D341Med (cell line): ENCODE data around the gene KRT14.
A peak's percentile ranks its signal among the peaks of the same experiment; 100 is the strongest.
"Not testable (repeated sequence)": the region's sequence is repeated elsewhere in the genome, so short reads cannot be mapped to it uniquely, and the experiment has no call there.

Experiments
- DNase-seq: peaks from one replicate; pipeline ENCODE4 v3.0.0; 2012; ENCODE audit warnings: low spot score

Gene KRT14

GRCh38 chr17:41576740-41577139 lies 10.0 kb downstream of the KRT14 start:
- DNase-seq: not testable (repeated sequence)

- DNase-seq: no peak
Measured at GRCh38 chr17:41575336-41575735, 11.4 kb downstream of the KRT14 start.

DNA sequence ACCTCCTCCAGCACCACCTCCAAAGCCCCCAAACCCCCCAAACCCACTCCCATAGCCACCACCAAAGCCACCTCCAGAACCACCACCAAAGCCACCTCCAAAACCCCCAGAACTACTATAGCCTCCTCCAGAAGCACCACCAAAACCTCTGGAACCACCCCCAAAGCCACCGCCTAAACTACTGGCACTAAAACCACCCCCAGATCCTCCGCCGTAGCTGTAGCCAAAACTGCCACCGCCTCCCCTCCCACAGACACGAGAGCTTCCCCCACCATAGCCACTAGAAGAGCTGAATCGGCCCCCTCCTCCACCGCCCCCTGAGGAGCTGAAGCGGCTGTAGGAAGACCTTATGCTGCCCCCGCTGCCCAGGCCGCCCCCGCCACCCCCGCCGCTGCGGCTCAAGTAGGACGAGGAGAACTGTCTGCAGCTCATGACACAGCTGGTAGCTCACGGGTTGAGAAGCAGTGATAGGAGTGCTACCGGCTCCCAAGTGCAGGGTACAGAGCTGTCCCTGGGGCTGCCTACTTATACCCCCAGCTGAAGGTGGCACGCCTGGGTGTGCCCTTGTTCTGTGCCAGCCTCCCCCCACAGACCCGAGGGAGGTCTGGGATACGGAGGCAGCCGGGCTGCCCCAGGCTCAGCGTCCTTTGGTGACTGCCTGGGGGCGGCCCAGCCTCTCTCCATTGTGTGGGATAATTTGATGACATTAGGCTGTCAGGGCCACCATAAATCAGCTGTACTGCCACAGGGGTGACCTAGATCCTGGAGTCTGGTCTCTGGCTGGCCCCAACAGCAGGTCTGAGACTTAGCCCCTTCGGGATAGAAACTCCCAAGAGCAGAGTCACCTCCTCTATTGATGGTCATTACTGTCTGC lies 14.9 kb downstream of the KRT14 start, which contains the start of gene KRT9:
KRT9 (minus strand) TSS at position 499 of the 874 bp plus-strand sequence; CDS start at position 432, 67 bp downstream.
- no peak for DNase-seq

- DNase-seq: no peak
Measured at GRCh38 chr17:41567317-41567716, 19.4 kb downstream of the KRT14 start.

- no peak for DNase-seq
Measured at GRCh38 chr17:41565338-41565737, 21.4 kb downstream of the KRT14 start.

GRCh38 chr17:41563607-41564170 lies 23.0 kb downstream of the KRT14 start:
- DNase-seq: no peak

- DNase-seq: no peak
Measured at GRCh38 chr17:41561554-41561953, 25.1 kb downstream of the KRT14 start.

GRCh38 chr17:41559548-41559947 lies 27.1 kb downstream of the KRT14 start:
- DNase-seq: no peak

- DNase-seq: no peak
Measured at GRCh38 chr17:41556931-41557330, 29.8 kb downstream of the KRT14 start.

- DNase-seq: no peak
Measured at GRCh38 chr17:41556306-41556705, 30.4 kb downstream of the KRT14 start.

GRCh38 chr17:41555105-41555887 lies 31.4 kb downstream of the KRT14 start:
- DNase-seq: no peak

GRCh38 chr17:41553987-41554680 lies 32.6 kb downstream of the KRT14 start:
- DNase-seq: no peak

DNA sequence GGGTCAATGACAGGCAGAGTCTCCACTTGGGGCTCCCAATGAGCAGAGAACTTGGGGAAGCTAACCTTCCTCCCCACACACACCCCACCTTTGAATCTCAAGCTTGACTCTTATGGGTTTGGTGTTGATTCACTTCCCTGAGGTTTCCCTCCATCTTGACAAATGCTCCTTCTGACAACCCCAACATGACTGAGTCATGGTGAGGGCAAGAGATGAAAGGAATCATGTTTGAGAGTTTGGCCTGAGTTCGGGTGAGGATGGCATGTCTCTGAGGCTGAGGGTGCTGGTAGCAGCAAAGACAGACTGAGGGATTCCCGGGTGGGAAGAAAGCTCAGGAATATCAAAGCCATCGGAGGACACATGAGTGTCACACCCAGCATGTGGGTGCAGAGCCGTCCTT lies 33.5 kb downstream of the KRT14 start:
- DNase-seq: no peak

- no peak for DNase-seq
Measured at GRCh38 chr17:41552455-41552854, 34.2 kb downstream of the KRT14 start.

DNA sequence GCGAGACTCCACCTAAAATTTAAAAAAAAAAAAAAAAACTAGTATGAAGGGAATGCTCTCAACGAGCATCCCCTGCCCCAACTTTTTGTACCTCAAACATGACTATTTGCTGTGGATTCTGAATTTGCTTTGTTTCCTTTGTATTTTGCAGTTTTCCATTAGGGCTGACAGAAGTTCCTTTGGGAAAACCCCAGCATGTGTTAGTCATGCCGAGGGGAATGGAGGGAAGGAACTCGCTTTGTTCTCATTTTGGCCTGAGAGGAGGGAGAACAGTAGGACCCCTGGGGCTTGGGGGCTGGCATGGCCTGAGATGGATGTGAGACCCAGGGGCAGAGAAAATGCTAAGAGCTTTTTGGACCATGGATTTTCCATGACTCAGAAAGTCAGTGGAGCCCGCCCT lies 35.3 kb downstream of the KRT14 start:
- DNase-seq: no peak

- no peak for DNase-seq
Measured at GRCh38 chr17:41549596-41550039, 37.1 kb downstream of the KRT14 start.

DNA sequence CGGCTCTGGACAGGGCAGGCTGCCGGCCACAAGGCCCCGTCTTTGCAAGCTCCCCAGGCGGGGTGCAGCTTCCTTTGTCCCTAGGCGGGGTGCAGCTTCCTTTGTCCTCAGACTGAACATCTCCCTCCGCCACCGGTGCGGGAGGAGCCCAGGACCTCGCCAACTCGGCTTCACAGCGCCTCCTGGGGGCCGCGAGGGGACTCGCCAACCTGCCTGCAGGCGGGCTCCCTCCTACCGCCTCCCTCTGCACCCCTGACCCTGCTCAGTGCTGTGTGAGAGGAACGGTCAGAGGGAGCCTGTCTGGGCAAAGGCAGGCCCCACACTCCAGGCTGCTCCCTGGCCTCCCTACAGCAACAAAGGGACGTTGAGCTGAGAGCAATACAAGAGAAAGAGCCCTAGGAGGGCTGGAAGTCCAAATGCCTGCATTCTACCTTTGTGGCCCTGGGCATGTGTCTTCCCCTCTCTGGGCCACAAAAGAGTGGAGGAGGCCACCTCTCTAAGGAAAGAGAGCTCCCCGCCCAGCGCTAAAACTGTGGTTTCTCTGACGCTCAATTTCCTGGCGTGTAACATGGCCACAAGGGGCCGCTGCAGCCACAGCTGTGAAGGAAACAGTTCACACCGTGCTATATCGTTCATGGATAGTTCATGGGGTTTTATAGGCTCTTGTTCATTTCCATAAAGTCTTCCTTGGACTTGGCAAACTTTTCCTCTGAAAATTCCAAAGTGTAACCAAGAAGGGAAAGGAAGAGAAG lies 37.7 kb downstream of the KRT14 start:
- peak; percentile 93 for DNase-seq

GRCh38 chr17:41547921-41548843 lies 38.5 kb downstream of the KRT14 start:
- no peak for DNase-seq

DNA sequence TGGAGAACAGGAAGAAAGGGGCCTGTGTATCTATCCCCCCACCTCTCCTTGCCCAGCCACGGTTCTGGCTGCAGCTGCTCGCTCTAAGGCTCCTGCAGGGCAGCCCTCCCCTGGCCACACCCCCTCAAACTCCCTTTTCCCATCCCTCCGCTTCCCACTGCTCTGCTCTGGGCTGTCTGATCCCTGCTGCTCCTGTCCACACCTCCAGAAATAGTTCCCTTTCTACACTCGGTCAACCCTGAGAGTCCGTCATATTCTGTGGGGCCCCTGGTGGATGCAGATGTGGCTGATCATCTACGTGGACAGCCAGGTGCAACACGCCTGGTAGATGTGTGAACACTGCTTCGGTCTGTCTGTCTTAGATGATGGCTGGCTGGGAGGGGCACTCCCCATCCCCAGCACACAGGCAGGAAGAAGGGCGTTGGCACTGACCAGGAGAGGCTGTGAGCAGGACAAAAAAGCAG lies 39.3 kb downstream of the KRT14 start:
- no peak for DNase-seq

GRCh38 chr17:41546819-41547218 lies 39.9 kb downstream of the KRT14 start:
- no peak for DNase-seq
